ENCODE measurements around the gene FAM200A.

DNA sequence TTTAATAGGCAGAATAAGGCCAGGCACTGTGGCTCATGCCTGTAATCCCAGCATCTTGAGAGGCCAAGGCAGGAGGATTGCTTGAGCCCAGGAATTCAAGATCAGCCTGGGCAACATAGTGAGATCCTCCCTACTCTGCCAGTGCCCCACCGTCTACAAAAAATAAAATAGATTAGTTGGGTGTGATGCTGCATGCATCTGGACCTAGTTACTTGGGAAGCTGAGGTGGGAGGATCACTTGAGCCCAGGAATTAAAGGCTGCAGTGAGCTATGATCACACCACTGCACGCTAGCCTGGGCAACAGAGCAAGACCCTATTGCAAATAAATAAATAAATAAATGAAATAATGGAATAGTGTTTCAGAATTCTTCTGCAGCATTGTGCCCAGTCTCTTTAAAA lies 16.2 kb downstream of the FAM200A start:
- TF ChIP-seq POLR2A (IDR thresholded peaks at IDR 0.05): no peak
- TF ChIP-seq, protein P1, sequence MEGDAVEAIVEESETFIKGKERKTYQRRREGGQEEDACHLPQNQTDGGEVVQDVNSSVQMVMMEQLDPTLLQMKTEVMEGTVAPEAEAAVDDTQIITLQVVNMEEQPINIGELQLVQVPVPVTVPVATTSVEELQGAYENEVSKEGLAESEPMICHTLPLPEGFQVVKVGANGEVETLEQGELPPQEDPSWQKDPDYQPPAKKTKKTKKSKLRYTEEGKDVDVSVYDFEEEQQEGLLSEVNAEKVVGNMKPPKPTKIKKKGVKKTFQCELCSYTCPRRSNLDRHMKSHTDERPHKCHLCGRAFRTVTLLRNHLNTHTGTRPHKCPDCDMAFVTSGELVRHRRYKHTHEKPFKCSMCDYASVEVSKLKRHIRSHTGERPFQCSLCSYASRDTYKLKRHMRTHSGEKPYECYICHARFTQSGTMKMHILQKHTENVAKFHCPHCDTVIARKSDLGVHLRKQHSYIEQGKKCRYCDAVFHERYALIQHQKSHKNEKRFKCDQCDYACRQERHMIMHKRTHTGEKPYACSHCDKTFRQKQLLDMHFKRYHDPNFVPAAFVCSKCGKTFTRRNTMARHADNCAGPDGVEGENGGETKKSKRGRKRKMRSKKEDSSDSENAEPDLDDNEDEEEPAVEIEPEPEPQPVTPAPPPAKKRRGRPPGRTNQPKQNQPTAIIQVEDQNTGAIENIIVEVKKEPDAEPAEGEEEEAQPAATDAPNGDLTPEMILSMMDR (IDR thresholded peaks at IDR 0.05): no peak
- TF ChIP-seq POLR2AphosphoS5 (IDR thresholded peaks at IDR 0.05): no peak
